H1 (cell line): Measurements from ENCODE around the gene CNOT1. TPM values are rescaled to one million over a fixed set of nuclear protein-coding genes. Genes with fewer than 3 reads are reported as not detected.
"Not testable (repeated sequence)": the region's sequence is repeated elsewhere in the genome, so short reads cannot be mapped to it uniquely, and the experiment has no call there.

Experiments
- CTCF ChIA-PET: fragments of 300-600 bp; sonication (Branson Sonifier 250); formaldehyde crosslinking; loops from one replicate; lab custom pipeline; 2021; ENCODE audit not compliant: partially characterized antibody; lab: Charles Lee
- POLR2A ChIA-PET: fragments of 300-600 bp; sonication (Branson Sonifier 250); formaldehyde crosslinking; loops from one replicate; lab custom pipeline; 2021; ENCODE audit warnings: inconsistent platforms; ENCODE audit not compliant: partially characterized antibody; lab: Charles Lee
- DNase-seq, 2 experiments: peaks; one replicate each; pipeline versions ENCODE4 v3.0.0 to v3.0.0-alpha.2; 2010 to 2022; ENCODE audit warnings: low spot score in 2 of 2, low read depth in 1 of 2, mixed read lengths in 1 of 2
- FAIRE-seq: peaks from 2 replicates; lab custom pipeline; 2011; peaks lifted over from hg19 to GRCh38; lab: Jason Lieb, UNC
- H2AFZ ChIP-seq: 2 replicates; pipeline ENCODE4 v1.8.1; 2012; ENCODE audit warnings: low read length, inconsistent platforms
- H2AK5ac ChIP-seq: 2 replicates; pipeline ENCODE4 v1.6.1; 2013; ENCODE audit warnings: low read depth, low read length
- H2BK120ac ChIP-seq: replicated peaks from 2 replicates; pipeline ENCODE3; 2013; ENCODE audit warnings: low read depth, low read length, inconsistent platforms
- H2BK12ac ChIP-seq: 2 replicates; pipeline ENCODE4 v1.6.1; 2013; ENCODE audit warnings: low read depth, low read length
- H2BK15ac ChIP-seq: 2 replicates; pipeline ENCODE4 v1.6.1; 2013; ENCODE audit warnings: low read length
- H2BK20ac ChIP-seq: 2 replicates; pipeline ENCODE4 v1.6.1; 2013; ENCODE audit warnings: low read length
- H2BK5ac ChIP-seq: 2 replicates; pipeline ENCODE4 v1.6.1; 2013; ENCODE audit warnings: low read depth, low read length
- H3K14ac ChIP-seq: 2 replicates; pipeline ENCODE4 v1.6.1; 2013; ENCODE audit warnings: inconsistent platforms; ENCODE audit not compliant: insufficient read length
- H3K18ac ChIP-seq: 2 replicates; pipeline ENCODE4 v1.6.1; 2013; ENCODE audit warnings: low read length; ENCODE audit errors: extremely low read depth
- H3K23ac ChIP-seq: 2 replicates; pipeline ENCODE4 v1.6.1; 2013; ENCODE audit warnings: inconsistent platforms; ENCODE audit not compliant: insufficient read length
- H3K23me2 ChIP-seq: 2 replicates; pipeline ENCODE4 v1.6.1; 2013; ENCODE audit warnings: low read depth, low read length
- H3K27ac ChIP-seq: 2 replicates; pipeline ENCODE4 v1.6.1; 2011; ENCODE audit warnings: low read depth, low read length, inconsistent platforms
- H3K27me3 ChIP-seq, 4 experiments: replicated peaks in 1 of 4; 1 replicate in 1 of 4; 2 replicates in 3 of 4; pipeline versions ENCODE4 v1.6.1 to v1.8.1; 2011 to 2013; ENCODE audit warnings: low read length in 3 of 4, mild to moderate bottlenecking in 3 of 4, inconsistent platforms in 2 of 4, mixed read lengths in 2 of 4, moderate library complexity in 1 of 4; ENCODE audit not compliant: control insufficient read depth in 3 of 4, insufficient read depth in 3 of 4; ENCODE audit errors: extremely low read depth in 1 of 4
- H3K36me3 ChIP-seq, 4 experiments: 2 replicates each; pipeline versions ENCODE4 v1.6.1 to v1.8.1; 2011 to 2013; ENCODE audit warnings: mild to moderate bottlenecking in 4 of 4, low read length in 3 of 4, moderate library complexity in 2 of 4, control low read depth in 1 of 4, inconsistent platforms in 1 of 4; ENCODE audit not compliant: insufficient read depth in 4 of 4, control insufficient read depth in 2 of 4
- H3K4ac ChIP-seq: replicated peaks from 2 replicates; pipeline ENCODE3; 2013; ENCODE audit warnings: low read length, low read depth, mixed read lengths, inconsistent platforms; ENCODE audit not compliant: insufficient read length
- H3K4me1 ChIP-seq, 4 experiments: replicated peaks in 1 of 4; 1 replicate in 1 of 4; 2 replicates in 3 of 4; pipeline versions ENCODE4 v1.6.1 to v1.8.1; 2011 to 2013; ENCODE audit warnings: low read length in 3 of 4, inconsistent platforms in 2 of 4, mixed read lengths in 1 of 4; ENCODE audit not compliant: insufficient read depth in 4 of 4, control insufficient read depth in 3 of 4
- H3K4me2 ChIP-seq, 2 experiments: 2 replicates each; pipeline versions ENCODE4 v1.6.1 to v1.8.1; 2011 to 2013; ENCODE audit warnings: low read depth in 2 of 2, low read length in 2 of 2, control low read depth in 1 of 2, inconsistent platforms in 1 of 2, mild to moderate bottlenecking in 1 of 2; ENCODE audit not compliant: insufficient read depth in 1 of 2
- H3K4me3 ChIP-seq, 4 experiments: fragments of 200-600, 300-600 bp in 1 of 4; sonication (generic), shearing (Covaris generic), sonication (Bioruptor Twin) in 1 of 4; 2 replicates each; pipeline versions ENCODE4 v1.5.1 to v1.8.1; 2011 to 2016; ENCODE audit warnings: low read length in 4 of 4, low read depth in 3 of 4, control low read depth in 2 of 4, inconsistent platforms in 2 of 4, mild to moderate bottlenecking in 2 of 4, mixed read lengths in 1 of 4, moderate library complexity in 1 of 4; ENCODE audit not compliant: insufficient read depth in 2 of 4; ENCODE audit errors: extremely low read depth in 1 of 4
- H3K56ac ChIP-seq: replicated peaks from 2 replicates; pipeline ENCODE3; 2013; ENCODE audit warnings: low read depth, mild to moderate bottlenecking, mixed read lengths, low read length, inconsistent platforms; ENCODE audit not compliant: insufficient read length
- H3K79me1 ChIP-seq: 2 replicates; pipeline ENCODE4 v1.6.1; 2013; ENCODE audit warnings: low read depth, low read length, control low read depth
- H3K79me2 ChIP-seq, 2 experiments: 2 replicates each; pipeline versions ENCODE4 v1.6.1 to v1.8.1; 2012 to 2013; ENCODE audit warnings: low read length in 2 of 2, mild to moderate bottlenecking in 2 of 2, inconsistent platforms in 1 of 2; ENCODE audit not compliant: insufficient read depth in 2 of 2, control insufficient read depth in 1 of 2
- H3K9ac ChIP-seq, 4 experiments: replicated peaks in 1 of 4; 1 replicate in 1 of 4; 2 replicates in 3 of 4; pipeline versions ENCODE4 v1.6.1 to v1.8.1; 2011 to 2013; ENCODE audit warnings: low read depth in 3 of 4, low read length in 3 of 4, control low read depth in 2 of 4, mild to moderate bottlenecking in 2 of 4, moderate library complexity in 2 of 4, inconsistent platforms in 1 of 4; ENCODE audit errors: extremely low read depth in 1 of 4
- H3K9me3 ChIP-seq, 2 experiments: 2 replicates each; pipeline versions ENCODE4 v1.6.1 to v1.8.1; 2012 to 2013; ENCODE audit warnings: mild to moderate bottlenecking in 2 of 2, moderate library complexity in 2 of 2, control low read depth in 1 of 2, inconsistent platforms in 1 of 2, low read depth in 1 of 2, low read length in 1 of 2, mixed read lengths in 1 of 2; ENCODE audit not compliant: insufficient read depth in 2 of 2
- H4K20me1 ChIP-seq, 2 experiments: replicated peaks in 1 of 2; 2 replicates each; pipeline versions ENCODE3 to v1.8.1; 2011 to 2013; ENCODE audit warnings: inconsistent platforms in 2 of 2, low read length in 2 of 2, mild to moderate bottlenecking in 1 of 2; ENCODE audit not compliant: insufficient read depth in 2 of 2, control insufficient read depth in 1 of 2
- H4K5ac ChIP-seq: 2 replicates; pipeline ENCODE4 v1.6.1; 2013; ENCODE audit warnings: low read length, low read depth, mixed read lengths, inconsistent platforms; ENCODE audit not compliant: insufficient read length
- H4K8ac ChIP-seq: 2 replicates; pipeline ENCODE4 v1.8.0; 2013; ENCODE audit warnings: mild to moderate bottlenecking, moderate library complexity, low read length, inconsistent platforms; ENCODE audit not compliant: insufficient read depth; ENCODE audit errors: extremely low read depth
- H4K91ac ChIP-seq: replicated peaks from 2 replicates; pipeline ENCODE3; 2013; ENCODE audit warnings: low read length, mixed read lengths, inconsistent platforms; ENCODE audit not compliant: insufficient read length
- WGBS, 2 experiments: shearing (Covaris generic) in 1 of 2; methylation state at CpG; one replicate each; pipeline versions ENCODE4 v1.1.6 to v1.1.7; 2013 to 2015; ENCODE audit warnings: low lambda C conversion rate in 2 of 2, mixed read lengths in 2 of 2, inconsistent platforms in 1 of 2, low coverage in 1 of 2, missing lambda C conversion rate in 1 of 2; ENCODE audit not compliant: insufficient replicate concordance in 2 of 2, insufficient coverage in 1 of 2, insufficient read length in 1 of 2; ENCODE audit errors: extremely low coverage in 1 of 2, missing lambda C conversion rate in 1 of 2; 5-methylcytosine and 5-hydroxymethylcytosine counted together
- polyA plus RNA-seq, 7 experiments: library from polyadenylated mRNA; depleted of rRNA in 3 of 7; stranded (reverse) in 5 of 7; unstranded in 2 of 7; fragments of >200 nt in 5 of 7; fragments of 200-250 nt in 2 of 7; gene quantifications; 1 replicate in 5 of 7; 2 replicates in 1 of 7; 4 replicates in 1 of 7; pipeline versions ENCODE4 v1.2.1 to v1.2.3, GENCODE V29; 2011 to 2013; ENCODE audit warnings: missing spikeins in 2 of 7, mixed read lengths in 2 of 7
- total RNA-seq: library from RNA; stranded (reverse); fragmentation: NEBNext Ultra II Directional; extraction: Animal tissue kit (Norgen Biotek cat#: 25700); gene quantifications from 2 replicates; pipeline ENCODE4 v1.2.1, GENCODE V29; 2021

Gene CNOT1
- total and polyA plus RNA-seq, 2 of the 8 experiments (the other 6 are each of a cell fraction or from before 2014, with no cell fraction given), result 306 to 319 TPM

DNA sequence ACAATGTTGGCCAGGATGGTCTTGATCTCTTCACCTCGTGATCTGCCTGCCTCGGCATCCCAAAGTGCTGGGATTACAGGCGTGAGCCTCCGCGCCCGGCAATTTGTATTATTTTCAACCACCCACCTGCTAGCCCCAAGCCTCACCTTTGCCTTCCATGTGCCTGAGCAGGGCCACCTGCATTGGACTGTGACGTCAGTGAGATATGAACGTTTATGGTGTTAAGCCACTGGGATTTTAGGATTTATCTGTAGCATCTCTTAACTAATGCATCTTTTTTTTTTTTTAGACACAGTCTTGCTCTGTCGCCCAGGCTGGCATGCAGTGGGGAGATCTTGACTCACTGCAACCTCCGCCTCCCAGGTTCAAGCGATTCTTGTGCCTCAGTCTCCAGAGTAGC lies 30.3 kb upstream of the CNOT1 start:
- 88% methylated on average over 11 of the region's 11 CpGs; no CpG with 5 or more reads in 1 of the 2 experiments for WGBS, 2 experiments
- H3K79me2 ChIP-seq, H3K23ac ChIP-seq, DNase-seq, H4K20me1 ChIP-seq, H3K36me3 ChIP-seq, H2BK120ac ChIP-seq, H2BK15ac ChIP-seq, H3K4me3 ChIP-seq, POLR2A ChIA-PET, H4K5ac ChIP-seq, H2BK20ac ChIP-seq, H3K9ac ChIP-seq, H3K27ac ChIP-seq, H2BK12ac ChIP-seq, H3K9me3 ChIP-seq, H3K14ac ChIP-seq, H2BK5ac ChIP-seq, H4K8ac ChIP-seq, H2AFZ ChIP-seq, H2AK5ac ChIP-seq, H3K4me2 ChIP-seq, H3K18ac ChIP-seq, H3K79me1 ChIP-seq, H3K56ac ChIP-seq, H3K23me2 ChIP-seq, FAIRE-seq, H4K91ac ChIP-seq, H3K4me1 ChIP-seq, H3K27me3 ChIP-seq, H3K4ac ChIP-seq: not testable (repeated sequence)
- CTCF ChIA-PET, result interaction anchor here (0.6 to 2.0 kb wide), 5 partner anchors 42 to 151 kb away, joined by 3 to 9 read pairs (median 4); no protein-coding TSS in a partner anchor
